Transverse colon (tissue), 4 donors: ENCODE results near the gene CNTN4. TPM values are rescaled to one million over a fixed set of nuclear protein-coding genes. Genes with fewer than 3 reads are reported as not detected.

ENCODE experiments used
- DNase-seq: peaks from one replicate; pipeline ENCODE4 v3.0.0-alpha.2; 2019
- H3K27ac ChIP-seq, 4 donors: fragments of 200-600 bp; sonication (generic); 2 replicates each; pipeline ENCODE4 v1.5.1; 2016 to 2018; ENCODE audit warnings: inconsistent platforms in 4 of 4
- H3K27me3 ChIP-seq: fragments of 200-600 bp; sonication (generic); 2 replicates; pipeline ENCODE4 v1.5.1; 2017; ENCODE audit warnings: inconsistent platforms
- H3K36me3 ChIP-seq, 4 donors: fragments of 200-600 bp; sonication (generic); 2 replicates each; pipeline ENCODE4 v1.5.1; 2017 to 2019; ENCODE audit warnings: inconsistent platforms in 4 of 4
- H3K4me1 ChIP-seq, 4 donors: fragments of 200-600 bp; sonication (generic); 2 replicates each; pipeline ENCODE4 v1.5.1; 2017 to 2020; ENCODE audit warnings: inconsistent platforms in 4 of 4
- H3K4me3 ChIP-seq, 4 donors: fragments of 200-600 bp; sonication (generic); 1 replicate in 1 of 4; 2 replicates in 3 of 4; pipeline versions ENCODE4 v1.5.1 to v1.6.1; 2017 to 2019; ENCODE audit warnings: inconsistent platforms in 4 of 4
- H3K9me3 ChIP-seq, 2 donors: fragments of 200-600 bp; sonication (generic); 2 replicates each; pipeline ENCODE4 v1.5.1; 2017 to 2019; ENCODE audit warnings: inconsistent platforms in 2 of 2
- EP300 ChIP-seq: sonication (generic); formaldehyde crosslinking; IDR thresholded peaks from one replicate; pipeline ENCODE4 v1.6.1; 2017; ENCODE audit warnings: antibody characterized with exemption, low read depth
- POLR2A ChIP-seq: fragments of 450-650 bp; IDR thresholded peaks from one replicate; pipeline ENCODE4 v1.6.1; 2016; ENCODE audit warnings: antibody characterized with exemption, mild to moderate bottlenecking, moderate library complexity
- POLR2AphosphoS5 ChIP-seq, 3 donors: sonication (generic); formaldehyde crosslinking; IDR thresholded peaks; one replicate each; pipeline ENCODE4 v1.6.1; 2016; ENCODE audit warnings: antibody characterized with exemption in 3 of 3
- WGBS, 2 donors: methylation state at CpG; one replicate each; pipeline ENCODE4 v1.1.5; 2018; ENCODE audit warnings: low coverage in 1 of 2; 5-methylcytosine and 5-hydroxymethylcytosine counted together
- in situ Hi-C, 4 donors: fragments of 200-750 bp; cut with MboI; loops; one replicate each; pipeline versions ENCODE4 v1.15.0 to v1.15.1; 2017; ENCODE audit warnings: low sequenced_read_pairs in 3 of 4, low pct_ligation_motif_present in 1 of 4, low pct_unique_long_range_greater_than_20kb in 1 of 4
- intact Hi-C: fragments of 100-400 bp; cut with DNase I; formaldehyde crosslinking; loops from one replicate; pipeline ENCODE4 v1.15.1; 2023; ENCODE audit warnings: low total_unique reads
- total RNA-seq, 4 donors: library from RNA; depleted of rRNA; stranded (reverse); fragments of >200 nt; gene quantifications; one replicate each; pipeline ENCODE4 v1.1.0, GENCODE V29; 2016
- TF ChIP-seq, protein P1 (sequence below), 5 experiments: fragments of 200-600 bp in 3 of 5; fragments of 450-650 bp in 2 of 5; sonication (generic) in 3 of 5; IDR thresholded peaks; 1 replicate in 2 of 5; 2 replicates in 3 of 5; pipeline ENCODE4 v1.5.1; 2016 to 2017; ENCODE audit warnings: antibody characterized with exemption in 5 of 5, inconsistent platforms in 3 of 5, mild to moderate bottlenecking in 2 of 5, moderate library complexity in 1 of 5

Gene CNTN4
- total RNA-seq, 4 donors from 2014 or later: 17.6 to 49.0 (median 17.8) TPM

DNA sequence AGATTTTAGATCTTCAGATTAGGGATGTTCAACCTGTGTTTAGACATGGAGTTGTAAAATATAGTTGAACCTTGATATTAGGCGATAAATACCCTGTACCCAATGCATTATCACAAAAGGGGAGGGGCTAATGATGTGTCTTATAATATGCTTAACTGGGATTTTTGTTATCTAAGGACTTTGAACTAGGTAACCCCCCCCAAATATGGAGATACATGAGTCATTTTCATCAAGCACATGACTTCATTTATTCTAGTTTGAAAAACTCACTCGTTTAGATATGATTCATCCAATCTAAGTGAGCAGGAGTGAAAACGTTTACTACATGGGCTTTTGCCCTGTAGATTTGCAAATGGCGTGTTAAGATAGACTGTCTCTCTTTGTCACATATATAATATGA is 799.2 kb downstream of the CNTN4 start:
- H3K4me3 ChIP-seq: no peak overlapping the region
- no peaks in the 10 kb centered on the region for H3K4me1 ChIP-seq
- TF ChIP-seq POLR2AphosphoS5 (IDR thresholded peaks at IDR 0.05) (no peak), EP300 (no peak), POLR2A (no peak)
- TF ChIP-seq, protein P1, sequence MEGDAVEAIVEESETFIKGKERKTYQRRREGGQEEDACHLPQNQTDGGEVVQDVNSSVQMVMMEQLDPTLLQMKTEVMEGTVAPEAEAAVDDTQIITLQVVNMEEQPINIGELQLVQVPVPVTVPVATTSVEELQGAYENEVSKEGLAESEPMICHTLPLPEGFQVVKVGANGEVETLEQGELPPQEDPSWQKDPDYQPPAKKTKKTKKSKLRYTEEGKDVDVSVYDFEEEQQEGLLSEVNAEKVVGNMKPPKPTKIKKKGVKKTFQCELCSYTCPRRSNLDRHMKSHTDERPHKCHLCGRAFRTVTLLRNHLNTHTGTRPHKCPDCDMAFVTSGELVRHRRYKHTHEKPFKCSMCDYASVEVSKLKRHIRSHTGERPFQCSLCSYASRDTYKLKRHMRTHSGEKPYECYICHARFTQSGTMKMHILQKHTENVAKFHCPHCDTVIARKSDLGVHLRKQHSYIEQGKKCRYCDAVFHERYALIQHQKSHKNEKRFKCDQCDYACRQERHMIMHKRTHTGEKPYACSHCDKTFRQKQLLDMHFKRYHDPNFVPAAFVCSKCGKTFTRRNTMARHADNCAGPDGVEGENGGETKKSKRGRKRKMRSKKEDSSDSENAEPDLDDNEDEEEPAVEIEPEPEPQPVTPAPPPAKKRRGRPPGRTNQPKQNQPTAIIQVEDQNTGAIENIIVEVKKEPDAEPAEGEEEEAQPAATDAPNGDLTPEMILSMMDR (IDR thresholded peaks at IDR 0.05): no peak
- no peaks in the 10 kb centered on the region for H3K9me3 ChIP-seq
- intact Hi-C loops: no loop called here
- H3K27ac ChIP-seq: no peak overlapping the region
- WGBS, 2 donors: 68 to 88% methylated on average over 4 of the region's 4 CpGs
- in situ Hi-C loops: no loop called here
- DNase-seq: no peak
- H3K36me3 ChIP-seq: no peaks in the 10 kb centered on the region
- no peaks in the 10 kb centered on the region for H3K27me3 ChIP-seq

DNA sequence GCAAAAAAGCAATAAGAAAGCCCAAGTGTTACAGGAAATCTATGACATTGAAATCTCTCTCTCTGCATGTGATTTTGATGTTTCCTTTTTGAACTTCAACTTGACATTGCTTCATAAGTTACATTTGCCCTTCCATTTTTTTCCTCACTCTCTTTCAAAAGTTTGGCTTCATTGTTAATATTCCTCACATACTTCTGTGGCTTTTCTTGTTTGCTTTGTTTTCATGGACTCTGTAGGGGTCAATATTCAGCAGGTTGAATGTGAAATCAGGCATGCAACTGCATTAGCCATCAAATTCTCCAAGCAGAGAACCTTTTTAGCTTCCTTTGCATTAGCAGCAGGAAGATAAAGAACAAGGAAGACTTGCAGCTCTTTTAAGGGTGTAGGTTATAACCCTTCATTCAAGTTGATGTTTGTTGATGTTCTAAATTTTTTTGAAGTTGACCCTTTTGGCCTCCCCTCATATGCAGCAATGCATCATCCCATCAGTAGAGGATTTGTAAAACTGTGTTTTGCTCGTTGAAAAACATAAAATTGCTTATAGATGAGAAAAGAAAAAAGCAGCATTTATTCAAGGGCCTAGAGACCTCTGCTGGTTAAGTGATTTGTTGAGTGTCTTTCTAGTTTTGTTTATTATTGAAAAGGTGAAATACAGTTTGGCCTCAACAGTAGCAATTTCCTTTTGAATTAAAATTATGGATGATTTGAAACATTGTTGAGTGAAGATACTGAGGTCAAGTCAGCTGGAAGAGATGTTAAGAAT is 800.1 kb downstream of the CNTN4 start:
- in situ Hi-C loops: no loop called here
- Histone ChIP-seq H3K4me1 (no peaks in the 10 kb centered on the region), H3K9me3 (no peaks in the 10 kb centered on the region), H3K4me3 (no peak overlapping the region), H3K27me3 (no peaks in the 10 kb centered on the region), H3K27ac (no peak overlapping the region), H3K36me3 (no peaks in the 10 kb centered on the region)
- TF ChIP-seq EP300 (no peak), POLR2A (no peak), POLR2AphosphoS5 (IDR thresholded peaks at IDR 0.05) (no peak)
- TF ChIP-seq, protein P1 (IDR thresholded peaks at IDR 0.05): no peak
- intact Hi-C loops: no loop called here
- WGBS, 2 donors: 21 to 22% methylated on average over 1 of the region's 1 CpG
- DNase-seq: no peak

DNA sequence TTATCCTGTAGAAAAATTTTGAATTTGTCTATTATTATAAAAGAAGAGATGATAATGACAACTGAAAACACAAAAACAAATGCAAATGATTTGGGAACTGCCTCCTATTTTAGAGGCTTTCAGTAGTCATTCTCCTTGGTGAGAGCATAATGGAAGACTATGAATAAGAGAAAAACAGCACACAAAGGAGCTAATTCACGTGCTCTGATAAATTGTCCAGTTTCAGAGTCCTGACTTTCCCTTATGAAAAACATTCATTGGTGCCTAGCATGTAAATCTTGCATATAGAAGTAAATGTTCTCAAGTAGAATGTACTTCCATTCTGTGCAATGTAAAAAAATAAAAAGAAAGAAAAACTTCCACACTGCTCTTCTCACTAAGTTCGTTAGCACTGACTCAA is 805.4 kb downstream of the CNTN4 start:
- WGBS, 2 donors: 75 to 92% methylated on average over 2 of the region's 2 CpGs
- Histone ChIP-seq H3K27ac (no peak overlapping the region), H3K27me3 (no peaks in the 10 kb centered on the region), H3K9me3 (no peaks in the 10 kb centered on the region), H3K4me3 (no peak overlapping the region), H3K4me1 (no peaks in the 10 kb centered on the region), H3K36me3 (no peaks in the 10 kb centered on the region)
- TF ChIP-seq, protein P1 (IDR thresholded peaks at IDR 0.05): no peak
- in situ Hi-C loops: no loop called here
- no peak for DNase-seq
- intact Hi-C loops: no loop called here

DNA sequence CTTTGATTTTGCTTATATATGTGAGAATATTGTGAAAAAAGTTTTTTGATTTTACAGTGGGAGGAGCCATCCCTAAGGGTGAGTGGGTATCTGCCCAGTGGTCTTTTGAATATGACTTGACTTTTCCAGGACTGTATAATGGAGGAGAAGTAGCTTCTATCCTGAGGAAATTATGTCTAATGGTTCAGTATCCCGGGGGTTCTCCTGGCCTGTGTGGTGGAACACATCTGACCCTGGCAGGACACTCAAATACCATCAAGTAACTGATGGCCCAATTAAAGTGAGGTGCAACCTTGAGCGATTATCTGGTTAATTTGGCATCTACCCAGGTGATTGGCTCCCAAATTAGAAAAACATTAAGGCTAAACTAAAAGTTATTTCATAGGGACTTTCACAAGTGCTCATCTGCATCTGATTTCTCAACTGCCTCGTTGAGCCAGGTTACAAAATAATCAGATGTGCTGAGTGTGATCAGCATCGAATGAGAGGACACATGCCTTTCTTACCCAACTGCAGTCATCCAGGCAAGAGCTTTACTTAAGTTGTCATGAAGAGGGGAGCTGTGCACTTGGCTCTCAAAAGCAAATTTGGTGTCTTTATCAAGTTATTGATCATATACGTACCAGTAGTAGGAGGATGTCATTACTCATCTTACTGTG is 810.2 kb downstream of the CNTN4 start:
- no peaks in the 10 kb centered on the region for H3K27me3 ChIP-seq
- DNase-seq: no peak

More for the DNA sequence above, 810.2 kb downstream of the CNTN4 start:
- H3K9me3 ChIP-seq: no peaks in the 10 kb centered on the region
- intact Hi-C loops: no loop called here
- no peaks in the 10 kb centered on the region for H3K4me1 ChIP-seq
- in situ Hi-C loops: no loop called here
- no peak for TF ChIP-seq EP300
- no peak for TF ChIP-seq POLR2A
- no peak for TF ChIP-seq POLR2AphosphoS5 (IDR thresholded peaks at IDR 0.05)
- TF ChIP-seq, protein P1 (IDR thresholded peaks at IDR 0.05): no peak
- H3K36me3 ChIP-seq: no peaks in the 10 kb centered on the region
- no peak overlapping the region for H3K27ac ChIP-seq
- 74 to 78% methylated on average over 5 of the region's 5 CpGs for WGBS, 2 donors
- no peak overlapping the region for H3K4me3 ChIP-seq
